Measurements from ENCODE around the gene RBM6.

- TF ChIP-seq, protein P1, sequence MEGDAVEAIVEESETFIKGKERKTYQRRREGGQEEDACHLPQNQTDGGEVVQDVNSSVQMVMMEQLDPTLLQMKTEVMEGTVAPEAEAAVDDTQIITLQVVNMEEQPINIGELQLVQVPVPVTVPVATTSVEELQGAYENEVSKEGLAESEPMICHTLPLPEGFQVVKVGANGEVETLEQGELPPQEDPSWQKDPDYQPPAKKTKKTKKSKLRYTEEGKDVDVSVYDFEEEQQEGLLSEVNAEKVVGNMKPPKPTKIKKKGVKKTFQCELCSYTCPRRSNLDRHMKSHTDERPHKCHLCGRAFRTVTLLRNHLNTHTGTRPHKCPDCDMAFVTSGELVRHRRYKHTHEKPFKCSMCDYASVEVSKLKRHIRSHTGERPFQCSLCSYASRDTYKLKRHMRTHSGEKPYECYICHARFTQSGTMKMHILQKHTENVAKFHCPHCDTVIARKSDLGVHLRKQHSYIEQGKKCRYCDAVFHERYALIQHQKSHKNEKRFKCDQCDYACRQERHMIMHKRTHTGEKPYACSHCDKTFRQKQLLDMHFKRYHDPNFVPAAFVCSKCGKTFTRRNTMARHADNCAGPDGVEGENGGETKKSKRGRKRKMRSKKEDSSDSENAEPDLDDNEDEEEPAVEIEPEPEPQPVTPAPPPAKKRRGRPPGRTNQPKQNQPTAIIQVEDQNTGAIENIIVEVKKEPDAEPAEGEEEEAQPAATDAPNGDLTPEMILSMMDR (IDR thresholded peaks at IDR 0.05) = no peak
- TF ChIP-seq TCF7 (CRISPR knock-in tag; IDR thresholded peaks at IDR 0.05; ENCODE audit: low read depth) (no peak), E2F5 (CRISPR knock-in tag; IDR thresholded peaks at IDR 0.05) (no peak), NR2C2 (CRISPR knock-in tag; IDR thresholded peaks at IDR 0.05) (no peak), ZNF416 (CRISPR knock-in tag; IDR thresholded peaks at IDR 0.05) (no peak)
- TF ChIP-seq, protein P2, sequence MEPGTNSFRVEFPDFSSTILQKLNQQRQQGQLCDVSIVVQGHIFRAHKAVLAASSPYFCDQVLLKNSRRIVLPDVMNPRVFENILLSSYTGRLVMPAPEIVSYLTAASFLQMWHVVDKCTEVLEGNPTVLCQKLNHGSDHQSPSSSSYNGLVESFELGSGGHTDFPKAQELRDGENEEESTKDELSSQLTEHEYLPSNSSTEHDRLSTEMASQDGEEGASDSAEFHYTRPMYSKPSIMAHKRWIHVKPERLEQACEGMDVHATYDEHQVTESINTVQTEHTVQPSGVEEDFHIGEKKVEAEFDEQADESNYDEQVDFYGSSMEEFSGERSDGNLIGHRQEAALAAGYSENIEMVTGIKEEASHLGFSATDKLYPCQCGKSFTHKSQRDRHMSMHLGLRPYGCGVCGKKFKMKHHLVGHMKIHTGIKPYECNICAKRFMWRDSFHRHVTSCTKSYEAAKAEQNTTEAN (CRISPR knock-in tag; IDR thresholded peaks at IDR 0.05) = no peak
Measured at GRCh38 chr3:50118237-50118636, 178.3 kb downstream of the RBM6 start.
